HG03460 (cell line): ENCODE results near the gene GPR141.

ENCODE experiments used
- ATAC-seq: cut with Tn5 transposase; IDR thresholded peaks from one replicate; pipeline ENCODE4 v1.9.1; 2021; ENCODE audit not compliant: unreplicated experiment

Gene GPR141

GRCh38 chr7:37781156-37781555 is 97.6 kb downstream of the GPR141 start:
- ATAC-seq, result no peak

GRCh38 chr7:37782166-37782565 is 98.6 kb downstream of the GPR141 start:
- no peak for ATAC-seq

- no peak for ATAC-seq
Measured at GRCh38 chr7:37784015-37784414, 100.4 kb downstream of the GPR141 start.

GRCh38 chr7:37786741-37787569 is 103.4 kb downstream of the GPR141 start:
- peak; percentile 90 for ATAC-seq
